ENCODE measurements around the gene GARRE1.

DNA sequence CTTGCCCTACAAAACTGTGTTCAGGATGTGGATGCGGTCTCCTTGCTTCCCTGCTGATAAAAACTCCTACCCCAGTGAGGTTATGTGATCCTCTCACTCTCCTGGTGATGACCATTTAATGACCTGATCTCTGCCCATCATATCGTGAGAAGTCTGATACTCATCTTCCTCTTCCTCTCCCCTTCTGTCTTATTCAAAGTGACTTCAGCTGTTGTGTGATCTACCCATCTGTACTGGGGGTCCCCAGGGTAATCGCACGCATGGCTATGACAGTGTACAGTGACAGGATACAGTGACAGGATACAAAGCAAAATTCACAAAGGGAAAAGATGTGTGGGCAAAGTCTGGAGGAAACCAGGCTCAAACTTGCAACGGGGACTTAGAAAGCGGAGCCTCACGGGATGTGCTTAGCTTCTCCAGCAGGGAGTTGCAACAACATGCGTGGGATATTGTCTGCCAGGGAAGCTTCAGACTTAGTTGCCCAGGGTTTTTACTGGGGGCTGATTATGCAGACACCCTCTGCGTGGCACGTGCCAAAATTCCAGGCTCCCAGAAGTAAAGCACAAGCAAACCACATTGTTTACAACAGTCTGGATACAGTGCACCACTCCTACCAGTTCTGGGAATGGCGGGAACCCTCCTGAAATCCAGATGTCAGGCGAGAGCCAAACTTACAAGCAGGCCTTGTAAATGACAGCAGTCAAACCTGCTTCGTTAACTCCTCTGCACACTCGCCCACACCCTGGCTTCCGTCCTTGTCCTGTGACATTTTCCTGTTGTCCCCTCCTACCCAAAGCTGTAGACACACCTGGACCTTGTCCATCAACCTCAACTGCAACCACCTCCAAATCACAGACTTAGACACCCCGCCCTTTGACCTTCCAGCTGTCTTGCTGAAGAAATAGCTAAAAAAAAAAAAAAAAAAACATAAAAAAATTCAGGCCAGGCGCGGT lies 18.0 kb upstream of the GARRE1 start:
- TF ChIP-seq, protein P1, sequence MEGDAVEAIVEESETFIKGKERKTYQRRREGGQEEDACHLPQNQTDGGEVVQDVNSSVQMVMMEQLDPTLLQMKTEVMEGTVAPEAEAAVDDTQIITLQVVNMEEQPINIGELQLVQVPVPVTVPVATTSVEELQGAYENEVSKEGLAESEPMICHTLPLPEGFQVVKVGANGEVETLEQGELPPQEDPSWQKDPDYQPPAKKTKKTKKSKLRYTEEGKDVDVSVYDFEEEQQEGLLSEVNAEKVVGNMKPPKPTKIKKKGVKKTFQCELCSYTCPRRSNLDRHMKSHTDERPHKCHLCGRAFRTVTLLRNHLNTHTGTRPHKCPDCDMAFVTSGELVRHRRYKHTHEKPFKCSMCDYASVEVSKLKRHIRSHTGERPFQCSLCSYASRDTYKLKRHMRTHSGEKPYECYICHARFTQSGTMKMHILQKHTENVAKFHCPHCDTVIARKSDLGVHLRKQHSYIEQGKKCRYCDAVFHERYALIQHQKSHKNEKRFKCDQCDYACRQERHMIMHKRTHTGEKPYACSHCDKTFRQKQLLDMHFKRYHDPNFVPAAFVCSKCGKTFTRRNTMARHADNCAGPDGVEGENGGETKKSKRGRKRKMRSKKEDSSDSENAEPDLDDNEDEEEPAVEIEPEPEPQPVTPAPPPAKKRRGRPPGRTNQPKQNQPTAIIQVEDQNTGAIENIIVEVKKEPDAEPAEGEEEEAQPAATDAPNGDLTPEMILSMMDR (IDR thresholded peaks at IDR 0.05; ENCODE audit: low read depth, low read length, poor library complexity, severe bottlenecking): no peak
- no peak for TF ChIP-seq EZH2phosphoT487 (IDR thresholded peaks at IDR 0.05; ENCODE audit: borderline replicate concordance, low read length)

Measured in DOHH2 (cell line).